ENCODE data around the gene GAS2L2.

- TF ChIP-seq EZH2 (IDR thresholded peaks at IDR 0.05; ENCODE audit: insufficient read depth, poor library complexity, severe bottlenecking): no peak
- TF ChIP-seq EZH2phosphoT487 (IDR thresholded peaks at IDR 0.05; ENCODE audit: insufficient read depth, low read depth): no peak
Observed at GRCh38 chr17:35747540-35748017, 5.5 kb downstream of the GAS2L2 start.
